Type B pancreatic cell (in vitro differentiated cells): ENCODE data around the gene TMEM39B. TPM values are rescaled to one million over a fixed set of nuclear protein-coding genes. Genes with fewer than 3 reads are reported as not detected.
A peak's percentile ranks its signal among the peaks of the same experiment; 100 is the strongest.

ENCODE experiments used
- DNase-seq: peaks from one replicate; pipeline ENCODE4 v3.0.0; 2021; ENCODE audit warnings: mixed read lengths; ENCODE audit not compliant: unreplicated experiment; ENCODE audit errors: extremely low spot score
- H3K27ac Mint-ChIP-seq: 2 replicates; pipeline ENCODE4 v1.8.0; 2021; ENCODE audit warnings: mild to moderate bottlenecking, mixed read lengths
- H3K27me3 Mint-ChIP-seq: 2 replicates; pipeline ENCODE4 v1.8.0; 2021; ENCODE audit warnings: mixed read lengths
- H3K36me3 Mint-ChIP-seq: 2 replicates; pipeline ENCODE4 v1.8.0; 2021; ENCODE audit warnings: mixed read lengths
- H3K4me1 Mint-ChIP-seq: one replicate; pipeline ENCODE4 v1.8.0; 2021; ENCODE audit warnings: mixed read lengths; ENCODE audit not compliant: unreplicated experiment
- H3K4me3 Mint-ChIP-seq: 2 replicates; pipeline ENCODE4 v1.8.0; 2021; ENCODE audit warnings: mild to moderate bottlenecking, mixed read lengths
- H3K9me3 Mint-ChIP-seq: 2 replicates; pipeline ENCODE4 v1.8.0; 2021; ENCODE audit warnings: mixed read lengths
- total RNA-seq: library from RNA; stranded (reverse); gene quantifications from 2 replicates; pipeline ENCODE4 v1.2.1, GENCODE V29; 2021; ENCODE audit warnings: low replicate concordance
- TF ChIP-seq, protein P1 (sequence below): fragments of 200-600 bp; sonication (generic); conservative IDR thresholded peaks from 2 replicates; pipeline ENCODE4 v1.5.0; 2021; ENCODE audit warnings: antibody characterized with exemption, mild to moderate bottlenecking

The TMEM39B gene
- total RNA-seq, 1 donor from 2014 or later: 23.3 TPM

DNA sequence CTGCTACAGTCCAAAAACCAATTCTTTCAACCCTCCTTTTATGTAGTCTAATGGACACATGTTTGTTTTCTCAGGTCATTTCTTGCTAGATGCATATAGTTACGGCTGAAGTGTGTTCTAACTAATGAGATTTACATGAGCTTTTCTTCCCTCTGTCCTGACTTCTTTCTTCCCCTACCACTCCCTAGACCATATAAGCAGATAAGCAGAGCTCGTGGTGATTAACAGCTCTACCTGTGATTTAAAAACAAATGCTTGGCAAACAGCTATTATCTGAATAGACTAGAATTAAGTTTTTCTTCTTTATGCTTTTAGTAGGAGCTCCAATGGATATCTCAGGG is 40.5 kb upstream of the TMEM39B start:
- TF ChIP-seq, protein P1, sequence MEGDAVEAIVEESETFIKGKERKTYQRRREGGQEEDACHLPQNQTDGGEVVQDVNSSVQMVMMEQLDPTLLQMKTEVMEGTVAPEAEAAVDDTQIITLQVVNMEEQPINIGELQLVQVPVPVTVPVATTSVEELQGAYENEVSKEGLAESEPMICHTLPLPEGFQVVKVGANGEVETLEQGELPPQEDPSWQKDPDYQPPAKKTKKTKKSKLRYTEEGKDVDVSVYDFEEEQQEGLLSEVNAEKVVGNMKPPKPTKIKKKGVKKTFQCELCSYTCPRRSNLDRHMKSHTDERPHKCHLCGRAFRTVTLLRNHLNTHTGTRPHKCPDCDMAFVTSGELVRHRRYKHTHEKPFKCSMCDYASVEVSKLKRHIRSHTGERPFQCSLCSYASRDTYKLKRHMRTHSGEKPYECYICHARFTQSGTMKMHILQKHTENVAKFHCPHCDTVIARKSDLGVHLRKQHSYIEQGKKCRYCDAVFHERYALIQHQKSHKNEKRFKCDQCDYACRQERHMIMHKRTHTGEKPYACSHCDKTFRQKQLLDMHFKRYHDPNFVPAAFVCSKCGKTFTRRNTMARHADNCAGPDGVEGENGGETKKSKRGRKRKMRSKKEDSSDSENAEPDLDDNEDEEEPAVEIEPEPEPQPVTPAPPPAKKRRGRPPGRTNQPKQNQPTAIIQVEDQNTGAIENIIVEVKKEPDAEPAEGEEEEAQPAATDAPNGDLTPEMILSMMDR: no peak
- no peaks in the 10 kb centered on the region for H3K9me3 Mint-ChIP-seq
- no peaks in the 10 kb centered on the region for H3K27me3 Mint-ChIP-seq
- peaks cover 8% of the 10 kb centered on the region for H3K4me1 Mint-ChIP-seq
- no peak for DNase-seq
- no peak overlapping the region for H3K4me3 Mint-ChIP-seq
- H3K27ac Mint-ChIP-seq: peak overlapping the region; percentile 41
- H3K36me3 Mint-ChIP-seq: peaks cover 54% of the 10 kb centered on the region

DNA sequence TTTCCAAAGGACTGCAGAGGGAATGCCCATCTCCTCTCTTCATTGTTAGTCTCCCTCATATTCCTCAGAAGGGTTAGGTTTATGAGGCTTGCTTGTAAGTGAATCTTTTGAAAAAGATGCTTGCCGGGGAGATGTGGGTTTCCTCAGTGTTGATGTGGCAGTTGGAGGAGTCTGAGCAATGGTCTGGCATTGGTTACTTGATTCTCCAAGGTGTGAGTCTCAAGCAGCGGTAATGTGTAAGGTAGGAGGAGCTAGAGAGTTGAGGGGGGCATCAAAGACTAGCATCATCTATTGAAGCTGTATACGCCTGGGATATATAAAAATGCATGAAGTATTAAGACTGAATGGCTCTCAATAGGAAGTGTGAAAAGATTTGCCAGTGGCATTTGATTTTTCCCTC is 37.6 kb upstream of the TMEM39B start:
- Mint-ChIP-seq H3K27me3 (no peaks in the 10 kb centered on the region), H3K4me3 (no peak overlapping the region), H3K27ac (peak overlapping the region; percentile 30), H3K36me3 (peaks cover 64% of the 10 kb centered on the region), H3K9me3 (no peaks in the 10 kb centered on the region), H3K4me1 (peaks cover 3% of the 10 kb centered on the region)
- no peak for DNase-seq
- TF ChIP-seq, protein P1: no peak

DNA sequence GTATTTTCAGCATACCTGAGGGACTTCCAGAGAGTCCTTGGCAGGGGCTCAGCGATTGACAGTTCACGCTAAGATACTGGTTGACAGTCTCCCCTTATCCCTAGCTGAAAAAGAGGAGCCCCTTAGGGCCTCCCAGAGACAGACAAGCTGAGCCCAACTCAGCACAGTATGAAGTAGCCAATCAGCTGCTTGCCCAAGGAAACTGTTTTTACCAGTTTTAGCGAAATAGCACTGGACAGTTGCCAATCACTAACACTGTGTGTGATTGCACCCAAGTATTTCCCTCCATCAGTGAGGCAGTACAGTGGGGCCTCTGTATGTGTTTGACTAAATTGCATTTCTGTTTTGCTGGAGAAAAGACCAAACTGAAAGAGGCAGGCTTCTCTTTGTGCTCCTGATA is 32.0 kb upstream of the TMEM39B start:
- TF ChIP-seq, protein P1: no peak

DNA sequence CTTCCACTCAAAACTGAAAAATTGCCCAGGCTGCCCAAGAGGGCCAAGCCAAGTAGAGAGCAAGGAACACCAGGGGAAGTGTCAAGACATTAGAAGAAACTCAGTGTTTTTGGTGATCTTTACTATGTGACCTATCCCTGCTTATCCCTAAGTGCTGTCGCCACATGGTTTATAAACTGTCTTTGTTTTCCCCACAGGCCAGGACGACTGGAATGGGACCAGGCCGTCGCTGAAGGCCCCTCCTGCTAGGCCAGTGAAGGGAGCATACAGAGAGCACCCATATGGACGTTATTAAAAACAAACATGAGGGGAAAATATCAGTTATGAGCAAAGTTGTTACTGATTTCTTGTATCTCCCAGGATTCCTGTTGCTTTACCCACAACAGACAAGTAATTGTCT is 30.4 kb upstream of the TMEM39B start:
- no peak for DNase-seq
- no peak overlapping the region for H3K27ac Mint-ChIP-seq
- TF ChIP-seq, protein P1: no peak

More for the DNA sequence above, 32.0 kb upstream of the TMEM39B start:
- no peaks in the 10 kb centered on the region for H3K9me3 Mint-ChIP-seq
- H3K4me1 Mint-ChIP-seq: no peaks in the 10 kb centered on the region
- no peak for DNase-seq
- no peak overlapping the region for H3K4me3 Mint-ChIP-seq
- no peaks in the 10 kb centered on the region for H3K27me3 Mint-ChIP-seq
- H3K36me3 Mint-ChIP-seq: peaks cover 49% of the 10 kb centered on the region
- H3K27ac Mint-ChIP-seq: no peak overlapping the region

DNA sequence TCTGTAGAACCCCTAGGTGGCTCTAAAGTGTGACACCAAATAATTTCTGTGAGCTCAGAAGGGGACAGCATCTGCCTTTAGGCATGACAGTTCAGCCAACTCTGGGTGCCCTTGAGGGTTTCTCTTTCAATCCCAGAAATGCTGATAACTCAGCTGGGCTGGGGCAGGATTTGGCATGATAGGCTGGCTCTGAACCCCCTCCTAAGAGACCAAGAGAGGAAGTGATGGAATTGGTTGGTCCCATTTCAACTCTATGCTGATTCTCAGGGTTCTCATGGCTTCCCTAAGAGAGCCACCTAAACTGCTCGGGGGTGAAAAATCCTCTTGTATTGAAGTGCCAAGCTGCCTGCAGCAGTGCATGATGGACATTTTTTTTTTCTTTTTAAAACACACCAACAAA is 28.5 kb upstream of the TMEM39B start:
- no peak overlapping the region for H3K27ac Mint-ChIP-seq
- no peaks in the 10 kb centered on the region for H3K4me1 Mint-ChIP-seq
- no peak for DNase-seq
- H3K9me3 Mint-ChIP-seq: no peaks in the 10 kb centered on the region
- no peaks in the 10 kb centered on the region for H3K27me3 Mint-ChIP-seq
- TF ChIP-seq, protein P1: no peak
- peaks cover 35% of the 10 kb centered on the region for H3K36me3 Mint-ChIP-seq
- H3K4me3 Mint-ChIP-seq: no peak overlapping the region

More for the DNA sequence above, 30.4 kb upstream of the TMEM39B start:
- H3K4me3 Mint-ChIP-seq: no peak overlapping the region
- H3K4me1 Mint-ChIP-seq: no peaks in the 10 kb centered on the region
- H3K9me3 Mint-ChIP-seq: no peaks in the 10 kb centered on the region
- no peaks in the 10 kb centered on the region for H3K27me3 Mint-ChIP-seq
- peaks cover 43% of the 10 kb centered on the region for H3K36me3 Mint-ChIP-seq

DNA sequence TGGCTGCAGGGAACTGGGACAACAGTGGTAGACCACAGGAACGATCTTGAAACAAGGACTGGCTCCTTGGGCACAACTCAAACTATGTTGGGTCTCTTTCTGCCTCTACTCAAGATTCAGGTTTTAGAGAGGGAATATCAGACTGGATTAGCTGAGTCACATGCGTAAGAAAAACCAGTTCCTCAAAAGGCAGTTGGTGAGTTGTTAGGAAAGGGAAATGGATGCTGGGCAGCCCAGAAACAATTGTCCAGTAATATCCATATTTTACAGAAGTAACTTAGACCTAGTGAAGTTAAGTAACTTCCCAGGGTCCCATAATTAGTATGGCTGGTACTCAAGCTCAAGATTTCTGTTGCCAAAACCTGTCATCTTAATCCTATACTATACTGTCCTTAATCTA is 27.0 kb upstream of the TMEM39B start:
- Mint-ChIP-seq H3K4me3 (no peak overlapping the region), H3K9me3 (no peaks in the 10 kb centered on the region), H3K4me1 (no peaks in the 10 kb centered on the region), H3K27me3 (no peaks in the 10 kb centered on the region), H3K27ac (no peak overlapping the region), H3K36me3 (peaks cover 33% of the 10 kb centered on the region)
- DNase-seq: peak; percentile 6
- TF ChIP-seq, protein P1: no peak
